ENCODE measurements around the gene AMZ1.

- TF ChIP-seq POLR2A (IDR thresholded peaks at IDR 0.05): no peak
- no peak for TF ChIP-seq CTCF (IDR thresholded peaks at IDR 0.05)
- TF ChIP-seq EP300 (IDR thresholded peaks at IDR 0.05): no peak
Observed at GRCh38 chr7:2751086-2751485, 63.1 kb downstream of the AMZ1 start.

Data from ovary (tissue), 3 donors.